Kidney epithelial cell (primary cell): ENCODE results near the gene ZHX3. TPM values are rescaled to one million over a fixed set of nuclear protein-coding genes. Genes with fewer than 3 reads are reported as not detected.
A peak's percentile ranks its signal among the peaks of the same experiment; 100 is the strongest.

ENCODE experiments used
- DNase-seq: peaks from one replicate; pipeline ENCODE4 v3.0.0-alpha.2; 2010; ENCODE audit warnings: low read depth
- H3K27me3 ChIP-seq: 2 replicates; pipeline ENCODE4 v1.6.0; 2011; ENCODE audit warnings: low read length; ENCODE audit not compliant: control insufficient read depth, insufficient read depth
- H3K36me3 ChIP-seq: 2 replicates; pipeline ENCODE4 v1.5.1; 2011; ENCODE audit warnings: low read length; ENCODE audit not compliant: control insufficient read depth, insufficient read depth
- H3K4me3 ChIP-seq: 2 replicates; pipeline ENCODE4 v1.5.1; 2011; ENCODE audit warnings: low read depth, mild to moderate bottlenecking, control low read depth, low read length
- total RNA-seq: library from RNA; depleted of rRNA; stranded (reverse); fragments of >200 nt; gene quantifications from 2 replicates; pipeline ENCODE4 v1.2.3, GENCODE V29; 2015
- TF ChIP-seq, protein P1 (sequence below): IDR thresholded peaks from 2 replicates; pipeline ENCODE4 v1.5.1; 2011; ENCODE audit warnings: mild to moderate bottlenecking, moderate library complexity, low read length, control low read depth, inconsistent platforms; ENCODE audit not compliant: insufficient read depth, poor library complexity, severe bottlenecking

Gene ZHX3
- total RNA-seq, 1 donor from 2014 or later = 7.6 TPM

DNA sequence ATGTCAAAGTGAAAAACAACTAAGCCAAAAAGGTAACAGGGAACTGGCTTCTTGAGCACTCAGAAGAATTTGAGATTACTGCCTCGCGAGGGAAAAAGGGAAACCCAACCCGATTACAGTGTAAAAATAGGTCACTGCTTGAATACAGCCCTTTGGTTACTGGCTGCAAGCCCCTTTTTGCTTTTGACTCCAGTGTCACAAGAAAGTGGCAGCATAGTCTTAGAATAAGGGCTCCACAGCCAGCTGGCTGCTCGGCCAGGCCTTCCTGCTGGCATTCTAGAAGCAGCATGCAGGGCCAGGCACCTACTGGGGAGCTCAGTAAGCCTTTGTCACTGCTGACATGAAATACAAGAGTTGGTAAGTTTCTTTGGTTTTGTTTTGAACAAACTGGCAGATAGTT is 83.0 kb downstream of the ZHX3 start:
- H3K27me3 ChIP-seq = no peaks in the 10 kb centered on the region
- no peak overlapping the region for H3K4me3 ChIP-seq
- H3K36me3 ChIP-seq = no peaks in the 10 kb centered on the region
- TF ChIP-seq, protein P1, sequence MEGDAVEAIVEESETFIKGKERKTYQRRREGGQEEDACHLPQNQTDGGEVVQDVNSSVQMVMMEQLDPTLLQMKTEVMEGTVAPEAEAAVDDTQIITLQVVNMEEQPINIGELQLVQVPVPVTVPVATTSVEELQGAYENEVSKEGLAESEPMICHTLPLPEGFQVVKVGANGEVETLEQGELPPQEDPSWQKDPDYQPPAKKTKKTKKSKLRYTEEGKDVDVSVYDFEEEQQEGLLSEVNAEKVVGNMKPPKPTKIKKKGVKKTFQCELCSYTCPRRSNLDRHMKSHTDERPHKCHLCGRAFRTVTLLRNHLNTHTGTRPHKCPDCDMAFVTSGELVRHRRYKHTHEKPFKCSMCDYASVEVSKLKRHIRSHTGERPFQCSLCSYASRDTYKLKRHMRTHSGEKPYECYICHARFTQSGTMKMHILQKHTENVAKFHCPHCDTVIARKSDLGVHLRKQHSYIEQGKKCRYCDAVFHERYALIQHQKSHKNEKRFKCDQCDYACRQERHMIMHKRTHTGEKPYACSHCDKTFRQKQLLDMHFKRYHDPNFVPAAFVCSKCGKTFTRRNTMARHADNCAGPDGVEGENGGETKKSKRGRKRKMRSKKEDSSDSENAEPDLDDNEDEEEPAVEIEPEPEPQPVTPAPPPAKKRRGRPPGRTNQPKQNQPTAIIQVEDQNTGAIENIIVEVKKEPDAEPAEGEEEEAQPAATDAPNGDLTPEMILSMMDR = no peak
- no peak for DNase-seq

DNA sequence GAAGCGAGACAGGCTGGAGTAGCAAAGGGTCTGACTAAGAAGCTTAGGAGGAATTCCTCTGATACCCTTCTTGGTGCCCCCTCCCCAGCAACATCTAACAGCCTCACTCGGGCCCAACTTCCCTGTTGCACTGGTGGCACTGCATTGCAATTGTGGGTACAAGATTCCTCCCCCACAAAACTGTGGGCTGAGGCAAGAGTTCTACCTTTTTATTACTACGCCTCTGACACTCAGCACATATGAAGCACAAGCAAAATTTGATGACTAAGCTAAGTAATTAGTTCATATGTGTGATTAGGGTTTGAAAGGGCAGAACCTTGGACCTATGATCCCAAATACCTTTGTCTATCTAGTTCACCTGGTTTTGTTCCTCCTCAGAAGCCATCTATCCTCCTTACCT is 83.5 kb downstream of the ZHX3 start:
- TF ChIP-seq, protein P1 = no peak
- DNase-seq = no peak
- Histone ChIP-seq H3K27me3 (no peaks in the 10 kb centered on the region), H3K36me3 (no peaks in the 10 kb centered on the region), H3K4me3 (no peak overlapping the region)

DNA sequence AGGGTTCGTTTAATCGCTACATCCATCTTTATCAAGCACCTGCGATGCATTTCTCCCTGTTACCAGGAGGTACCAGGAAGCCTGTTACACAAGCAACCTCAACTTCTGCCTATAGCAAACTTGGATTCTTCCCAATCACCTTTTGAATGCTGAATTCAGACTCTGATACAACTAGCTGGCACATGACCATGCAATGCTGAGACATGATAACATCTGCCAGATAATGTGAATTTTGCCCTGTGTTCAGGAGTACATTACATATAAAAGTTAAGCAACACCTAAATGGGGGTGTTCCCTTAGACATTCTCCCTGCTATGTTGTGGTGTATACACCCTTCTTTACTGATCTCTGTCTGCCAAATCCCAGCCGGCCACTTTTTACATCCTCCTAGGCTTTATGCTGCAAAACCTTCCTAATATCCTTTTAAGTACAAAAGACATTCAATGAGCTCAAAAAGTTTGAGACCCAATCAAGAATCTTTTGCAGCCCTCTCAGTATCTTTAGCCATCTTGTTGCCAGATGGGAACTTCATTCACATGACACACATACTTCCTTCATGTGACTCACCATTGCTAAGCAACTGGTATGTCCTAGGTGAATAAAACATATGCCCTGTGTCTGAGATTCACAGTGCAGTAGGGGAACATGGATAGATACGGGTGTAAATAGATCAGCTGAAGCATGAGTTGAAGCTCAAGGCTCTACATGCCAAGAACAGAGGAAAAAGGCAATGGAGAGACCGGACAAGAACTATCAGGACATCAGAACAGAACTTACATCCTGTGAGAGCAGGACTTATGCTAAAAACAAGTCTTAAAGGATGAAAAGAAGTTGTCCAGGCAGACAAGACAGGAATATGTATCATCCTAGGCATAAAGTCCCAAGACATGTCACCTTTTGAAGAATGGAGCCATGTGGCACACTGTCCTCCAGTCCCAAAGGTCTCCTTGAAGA is 84.3 kb downstream of the ZHX3 start:
- H3K4me3 ChIP-seq = no peak overlapping the region
- H3K36me3 ChIP-seq = no peaks in the 10 kb centered on the region
- TF ChIP-seq, protein P1 = no peak
- DNase-seq = peak; percentile 73
- no peaks in the 10 kb centered on the region for H3K27me3 ChIP-seq

DNA sequence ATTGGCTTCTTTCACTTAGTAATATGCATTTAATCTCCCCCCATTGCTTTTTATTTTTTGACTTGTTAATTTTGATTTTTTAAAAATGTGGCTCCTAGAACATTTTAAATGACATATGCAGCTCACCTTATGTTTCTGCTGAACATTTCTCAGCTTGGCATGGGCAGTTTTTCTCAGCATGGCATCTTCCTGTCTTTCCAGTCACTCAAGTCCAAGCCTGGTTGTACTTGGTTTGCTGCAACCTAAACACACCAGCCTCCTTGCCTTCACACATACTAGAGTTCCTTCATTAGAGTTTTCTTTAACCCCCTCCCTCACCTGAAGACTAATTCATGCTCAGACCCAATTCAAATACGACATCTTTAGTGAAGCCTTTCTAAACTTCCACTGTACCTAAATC is 86.4 kb downstream of the ZHX3 start:
- no peak for DNase-seq

DNA sequence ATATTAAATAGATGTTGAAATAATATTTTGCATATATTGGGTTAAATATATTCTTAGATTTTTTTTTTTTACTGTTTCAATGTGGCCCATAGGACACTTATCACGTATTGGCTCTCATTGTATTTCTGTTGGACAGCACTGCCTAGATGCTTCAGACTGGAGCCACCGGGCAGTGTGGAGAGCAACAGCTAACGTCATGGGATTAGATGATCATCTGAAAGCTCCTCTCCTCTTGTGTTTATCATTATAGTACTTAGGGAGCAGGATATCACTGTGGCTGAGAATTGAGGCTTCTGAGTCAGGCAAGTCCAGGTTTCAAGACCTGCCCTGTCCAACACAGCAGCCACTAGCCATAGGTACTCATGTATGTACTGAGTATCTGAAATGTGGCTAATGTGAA is 87.4 kb downstream of the ZHX3 start:
- H3K27me3 ChIP-seq = no peaks in the 10 kb centered on the region
- no peaks in the 10 kb centered on the region for H3K36me3 ChIP-seq
- no peak overlapping the region for H3K4me3 ChIP-seq
- TF ChIP-seq, protein P1 = no peak
- DNase-seq = no peak

More for the DNA sequence above, 86.4 kb downstream of the ZHX3 start:
- Histone ChIP-seq H3K4me3 (no peak overlapping the region), H3K36me3 (no peaks in the 10 kb centered on the region), H3K27me3 (no peaks in the 10 kb centered on the region)
- TF ChIP-seq, protein P1 = no peak

DNA sequence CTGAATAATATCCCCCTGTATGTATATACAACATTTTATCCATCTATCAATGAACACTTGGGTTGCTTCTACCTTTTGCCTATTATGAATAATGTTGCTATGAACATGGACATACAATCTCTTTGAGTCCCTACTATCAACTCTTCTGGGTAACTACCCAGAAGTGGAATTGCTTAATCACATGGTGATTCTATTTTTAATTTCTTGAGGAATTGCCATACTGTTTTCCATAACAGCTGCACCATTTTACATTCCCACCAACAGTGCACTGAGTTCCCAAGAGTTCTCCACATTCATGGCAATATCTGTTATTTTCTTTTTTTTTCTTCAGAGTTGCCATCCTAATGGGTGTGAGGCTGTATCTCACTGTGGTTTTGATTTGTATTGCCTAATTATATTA is 88.3 kb downstream of the ZHX3 start:
- Histone ChIP-seq H3K4me3 (no peak overlapping the region), H3K27me3 (no peaks in the 10 kb centered on the region), H3K36me3 (no peaks in the 10 kb centered on the region)
- TF ChIP-seq, protein P1 = no peak
- DNase-seq = no peak
